H9 (cell line): ENCODE results near the gene CDKL5. TPM values are rescaled to one million over a fixed set of nuclear protein-coding genes. Genes with fewer than 3 reads are reported as not detected.

Experiments used
- DNase-seq: peaks from one replicate; pipeline ENCODE4 v3.0.0-alpha.2; 2017
- H2AFZ ChIP-seq: one replicate; pipeline ENCODE4 v1.6.1; 2013; ENCODE audit warnings: mild to moderate bottlenecking, low read length, control low read depth, moderate library complexity
- H2AK5ac ChIP-seq: 2 replicates; pipeline ENCODE4 v1.6.1; 2013; ENCODE audit warnings: low read length, control low read depth, mixed read lengths; ENCODE audit not compliant: insufficient read length
- H2BK120ac ChIP-seq: one replicate; pipeline ENCODE4 v1.6.1; 2013; ENCODE audit warnings: low read depth, mild to moderate bottlenecking, low read length, control low read depth, inconsistent platforms; ENCODE audit not compliant: poor library complexity, severe bottlenecking
- H2BK12ac ChIP-seq: 2 replicates; pipeline ENCODE4 v1.6.1; 2013; ENCODE audit warnings: low read length, control low read depth, mixed read lengths, low read depth; ENCODE audit not compliant: insufficient read length
- H2BK15ac ChIP-seq: 2 replicates; pipeline ENCODE4 v1.6.1; 2013; ENCODE audit warnings: low read depth, low read length, control low read depth
- H2BK20ac ChIP-seq: one replicate; pipeline ENCODE4 v1.6.1; 2013; ENCODE audit warnings: low read depth, mild to moderate bottlenecking, low read length, control low read depth, inconsistent platforms; ENCODE audit not compliant: poor library complexity, severe bottlenecking
- H2BK5ac ChIP-seq: 2 replicates; pipeline ENCODE4 v1.6.1; 2013; ENCODE audit warnings: low read length, control low read depth, mixed read lengths; ENCODE audit not compliant: insufficient read length
- H3K14ac ChIP-seq: 2 replicates; pipeline ENCODE4 v1.6.1; 2013; ENCODE audit warnings: low read length, control low read depth; ENCODE audit not compliant: insufficient read depth
- H3K18ac ChIP-seq: 2 replicates; pipeline ENCODE4 v1.6.1; 2013; ENCODE audit warnings: low read depth, mild to moderate bottlenecking, mixed read lengths, low read length, control low read depth; ENCODE audit not compliant: insufficient read length
- H3K23ac ChIP-seq: 2 replicates; pipeline ENCODE4 v1.6.1; 2013; ENCODE audit warnings: low read length, control low read depth, mixed read lengths, low read depth; ENCODE audit not compliant: insufficient read length
- H3K23me2 ChIP-seq: 2 replicates; pipeline ENCODE4 v1.6.1; 2013; ENCODE audit warnings: low read depth, mild to moderate bottlenecking, mixed read lengths, low read length, control low read depth; ENCODE audit not compliant: insufficient read length, poor library complexity, severe bottlenecking
- H3K27ac ChIP-seq: 2 replicates; pipeline ENCODE4 v1.5.1; 2013; ENCODE audit warnings: low read length, control low read depth, mixed read lengths, low read depth; ENCODE audit not compliant: insufficient read length
- H3K27me3 ChIP-seq: 2 replicates; pipeline ENCODE4 v1.6.1; 2013; ENCODE audit warnings: low read length, control low read depth, inconsistent platforms; ENCODE audit not compliant: insufficient read depth
- H3K4ac ChIP-seq: 2 replicates; pipeline ENCODE4 v1.6.1; 2013; ENCODE audit warnings: low read depth, mild to moderate bottlenecking, control low read depth, inconsistent platforms, low read length, moderate library complexity
- H3K4me1 ChIP-seq: 2 replicates; pipeline ENCODE4 v1.6.1; 2013; ENCODE audit warnings: low read length, control low read depth, inconsistent platforms; ENCODE audit not compliant: insufficient read depth
- H3K4me2 ChIP-seq: 2 replicates; pipeline ENCODE4 v1.6.1; 2013; ENCODE audit warnings: low read length, control low read depth, mixed read lengths; ENCODE audit not compliant: insufficient read length, insufficient read depth
- H3K56ac ChIP-seq: 2 replicates; pipeline ENCODE4 v1.6.1; 2013; ENCODE audit warnings: low read depth, mild to moderate bottlenecking, mixed read lengths, low read length, control low read depth; ENCODE audit not compliant: insufficient read length
- H3K79me1 ChIP-seq: 2 replicates; pipeline ENCODE4 v1.6.1; 2013; ENCODE audit warnings: low read depth, mild to moderate bottlenecking, moderate library complexity, low read length, control low read depth, inconsistent platforms; ENCODE audit not compliant: insufficient read depth, poor library complexity, severe bottlenecking
- H3K79me2 ChIP-seq: 2 replicates; pipeline ENCODE4 v1.6.1; 2013; ENCODE audit warnings: low read length, control low read depth, inconsistent platforms; ENCODE audit not compliant: insufficient read depth
- H3K9ac ChIP-seq: 2 replicates; pipeline ENCODE4 v1.6.1; 2013; ENCODE audit warnings: low read length, control low read depth, mixed read lengths; ENCODE audit not compliant: insufficient read length; ENCODE audit errors: extremely low read depth
- H3K9me3 ChIP-seq: one replicate; pipeline ENCODE4 v1.6.1; 2013; ENCODE audit warnings: low read depth, low read length, inconsistent platforms; ENCODE audit not compliant: control insufficient read depth
- H3T11ph ChIP-seq: one replicate; pipeline ENCODE4 v1.6.1; 2013; ENCODE audit warnings: mild to moderate bottlenecking, low read length, control low read depth, inconsistent platforms
- H4K20me1 ChIP-seq: one replicate; pipeline ENCODE4 v1.6.1; 2013; ENCODE audit not compliant: control insufficient read depth, insufficient read length, insufficient read depth
- H4K5ac ChIP-seq: 2 replicates; pipeline ENCODE4 v1.6.1; 2013; ENCODE audit warnings: low read depth, mild to moderate bottlenecking, mixed read lengths, low read length, control low read depth; ENCODE audit not compliant: insufficient read length
- H4K8ac ChIP-seq: replicated peaks from 2 replicates; pipeline ENCODE4 v1.6.1; 2013; ENCODE audit warnings: low read length, control low read depth, mixed read lengths, low read depth; ENCODE audit not compliant: insufficient read length
- H4K91ac ChIP-seq: 2 replicates; pipeline ENCODE4 v1.6.1; 2013; ENCODE audit warnings: low read depth, mild to moderate bottlenecking, moderate library complexity, mixed read lengths, low read length, control low read depth; ENCODE audit not compliant: insufficient read length
- H3K27ac Mint-ChIP-seq, 3 experiments: 2 replicates in 2 of 3; 3 replicates in 1 of 3; pipeline ENCODE4 v1.8.0; 2020 to 2021; ENCODE audit warnings: mixed read lengths in 3 of 3, mild to moderate bottlenecking in 1 of 3, moderate library complexity in 1 of 3
- H3K27me3 Mint-ChIP-seq: 2 replicates; pipeline ENCODE4 v1.8.0; 2021; ENCODE audit warnings: low read depth, mild to moderate bottlenecking, moderate library complexity, mixed read lengths
- H3K36me3 Mint-ChIP-seq, 3 experiments: 2 replicates in 2 of 3; 3 replicates in 1 of 3; pipeline ENCODE4 v1.8.0; 2020 to 2021; ENCODE audit warnings: low read depth in 3 of 3, mixed read lengths in 3 of 3; ENCODE audit not compliant: insufficient read depth in 1 of 3
- H3K4me1 Mint-ChIP-seq, 2 experiments: 2 replicates each; pipeline ENCODE4 v1.8.0; 2020; ENCODE audit warnings: mixed read lengths in 2 of 2
- H3K4me3 Mint-ChIP-seq, 2 experiments: 2 replicates in 1 of 2; 3 replicates in 1 of 2; pipeline ENCODE4 v1.8.0; 2020 to 2021; ENCODE audit warnings: mild to moderate bottlenecking in 2 of 2, mixed read lengths in 2 of 2, moderate library complexity in 1 of 2
- H3K9me3 Mint-ChIP-seq, 2 experiments: 2 replicates in 1 of 2; 3 replicates in 1 of 2; pipeline ENCODE4 v1.8.0; 2020; ENCODE audit warnings: mild to moderate bottlenecking in 2 of 2, mixed read lengths in 2 of 2, moderate library complexity in 1 of 2
- WGBS: extraction: QIAGEN DNeasy Blood & Tissue Kit; methylation state at CpG from one replicate; pipeline ENCODE4 v1.1.7; 2013; ENCODE audit warnings: missing lambda C conversion rate, low lambda C conversion rate, mixed read lengths; ENCODE audit not compliant: insufficient read length; ENCODE audit errors: extremely low coverage; 5-methylcytosine and 5-hydroxymethylcytosine counted together
- total RNA-seq: library from RNA; stranded (reverse); gene quantifications from 2 replicates; pipeline ENCODE4 v1.2.1, GENCODE V29; 2021
- TF ChIP-seq, protein P1 (sequence below): fragments of 200-600 bp; sonication (generic); conservative IDR thresholded peaks from 3 replicates; pipeline ENCODE4 v1.8.0; 2021; ENCODE audit warnings: antibody characterized with exemption, mild to moderate bottlenecking

The CDKL5 gene
- total RNA-seq, 1 experiment from 2014 or later: 19.5 TPM

DNA sequence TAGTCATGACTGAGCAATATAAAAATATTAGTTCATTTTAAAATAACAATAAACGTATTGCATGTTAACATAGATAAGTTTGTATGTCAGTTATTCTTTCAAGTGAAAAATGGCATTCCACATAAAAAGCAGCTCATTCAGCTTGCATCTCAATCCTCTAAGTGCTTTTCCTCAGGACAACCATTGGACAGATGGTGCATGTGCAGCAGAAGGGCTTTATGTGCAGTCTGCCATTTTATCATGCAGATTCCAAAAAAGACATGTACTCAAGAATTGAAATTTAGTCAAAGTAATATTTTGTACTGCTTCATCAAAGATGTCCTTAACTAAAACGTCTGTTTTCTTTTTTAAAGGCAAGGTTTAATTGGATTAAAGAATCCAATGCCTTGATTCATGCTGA is 153.1 kb downstream of the CDKL5 start:
- peaks cover 30% of the 10 kb centered on the region for H3K9me3 ChIP-seq
- peaks cover 34 to 48% of the 10 kb centered on the region in 2 experiments; a peak in 4 of 5 replicates for H3K9me3 Mint-ChIP-seq
- H3K36me3 Mint-ChIP-seq: peaks cover 4 to 8% (median 5%) of the 10 kb centered on the region in 3 experiments; a peak in 4 of 7 replicates
- H3K4me1 ChIP-seq: no peaks in the 10 kb centered on the region
- no peak overlapping the region for H3K27ac ChIP-seq
- H3K23me2 ChIP-seq: no peaks in the 10 kb centered on the region
- H3K27me3 ChIP-seq: no peaks in the 10 kb centered on the region
- no peak for DNase-seq
- H4K20me1 ChIP-seq: no peaks in the 10 kb centered on the region
- no peak overlapping the region for H3K18ac ChIP-seq
- no peak overlapping the region for H2BK120ac ChIP-seq
- no peak overlapping the region for H3K56ac ChIP-seq
- no peak overlapping the region for H2AK5ac ChIP-seq
- H2AFZ ChIP-seq: no peak overlapping the region
- no peak overlapping the region for H3K14ac ChIP-seq
- no peak overlapping the region for H3K23ac ChIP-seq
- no peak overlapping the region for H3K9ac ChIP-seq
- WGBS: no CpG with 5 or more reads among the region's 2 CpGs
- no peaks in the 10 kb centered on the region for H3K79me2 ChIP-seq
- TF ChIP-seq, protein P1, sequence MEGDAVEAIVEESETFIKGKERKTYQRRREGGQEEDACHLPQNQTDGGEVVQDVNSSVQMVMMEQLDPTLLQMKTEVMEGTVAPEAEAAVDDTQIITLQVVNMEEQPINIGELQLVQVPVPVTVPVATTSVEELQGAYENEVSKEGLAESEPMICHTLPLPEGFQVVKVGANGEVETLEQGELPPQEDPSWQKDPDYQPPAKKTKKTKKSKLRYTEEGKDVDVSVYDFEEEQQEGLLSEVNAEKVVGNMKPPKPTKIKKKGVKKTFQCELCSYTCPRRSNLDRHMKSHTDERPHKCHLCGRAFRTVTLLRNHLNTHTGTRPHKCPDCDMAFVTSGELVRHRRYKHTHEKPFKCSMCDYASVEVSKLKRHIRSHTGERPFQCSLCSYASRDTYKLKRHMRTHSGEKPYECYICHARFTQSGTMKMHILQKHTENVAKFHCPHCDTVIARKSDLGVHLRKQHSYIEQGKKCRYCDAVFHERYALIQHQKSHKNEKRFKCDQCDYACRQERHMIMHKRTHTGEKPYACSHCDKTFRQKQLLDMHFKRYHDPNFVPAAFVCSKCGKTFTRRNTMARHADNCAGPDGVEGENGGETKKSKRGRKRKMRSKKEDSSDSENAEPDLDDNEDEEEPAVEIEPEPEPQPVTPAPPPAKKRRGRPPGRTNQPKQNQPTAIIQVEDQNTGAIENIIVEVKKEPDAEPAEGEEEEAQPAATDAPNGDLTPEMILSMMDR: no peak
- H4K8ac ChIP-seq: no peak overlapping the region
- H2BK15ac ChIP-seq: no peak overlapping the region
- H2BK12ac ChIP-seq: no peak overlapping the region
- H3K4me1 Mint-ChIP-seq: peaks cover 0 to under 1% of the 10 kb centered on the region in 2 experiments; a peak in 1 of 4 replicates
- H3K27ac Mint-ChIP-seq: no peak overlapping the region
- H3K79me1 ChIP-seq: no peaks in the 10 kb centered on the region
- no peaks in the 10 kb centered on the region for H3K27me3 Mint-ChIP-seq
- no peak overlapping the region for H4K91ac ChIP-seq
- H3K4me2 ChIP-seq: no peak overlapping the region
- no peak overlapping the region for H3K4ac ChIP-seq
- no peak overlapping the region for H4K5ac ChIP-seq
- no peak overlapping the region for H3K4me3 Mint-ChIP-seq
- no peak overlapping the region for H3T11ph ChIP-seq
- H2BK5ac ChIP-seq: no peak overlapping the region
- H2BK20ac ChIP-seq: no peak overlapping the region
